Gastroesophageal sphincter (tissue), 4 donors: ENCODE data around the gene ANKRD33. TPM values are rescaled to one million over a fixed set of nuclear protein-coding genes. Genes with fewer than 3 reads are reported as not detected.

ENCODE experiments used
- ATAC-seq: fragments of 150-250 bp; one replicate; pipeline ENCODE4 v1.9.1; 2016; ENCODE audit warnings: mild to moderate bottlenecking, moderate library complexity
- H3K27ac ChIP-seq, 4 donors: fragments of 200-600 bp; sonication (generic) in 3 of 4; 1 replicate in 3 of 4; 2 replicates in 1 of 4; pipeline ENCODE4 v1.5.1; 2016 to 2019
- H3K27me3 ChIP-seq: fragments of 200-600 bp; sonication (generic); one replicate; pipeline ENCODE4 v1.5.1; 2019
- H3K36me3 ChIP-seq, 2 donors: fragments of 200-600 bp; sonication (generic); one replicate each; pipeline ENCODE4 v1.5.1; 2019; ENCODE audit warnings: control low read depth in 1 of 2
- H3K4me1 ChIP-seq, 3 donors: fragments of 200-600 bp; sonication (generic); 1 replicate in 2 of 3; 2 replicates in 1 of 3; pipeline ENCODE4 v1.5.1; 2016 to 2019; ENCODE audit warnings: control low read depth in 2 of 3
- H3K4me3 ChIP-seq, 2 donors: fragments of 200-600 bp; sonication (generic); one replicate each; pipeline ENCODE4 v1.5.1; 2019; ENCODE audit warnings: mild to moderate bottlenecking in 1 of 2, moderate library complexity in 1 of 2
- H3K9me3 ChIP-seq, 3 donors: fragments of 200-600 bp; sonication (generic); one replicate each; pipeline ENCODE4 v1.5.1; 2017 to 2019; ENCODE audit warnings: control low read depth in 2 of 3
- CTCF ChIP-seq, 4 experiments: fragments of 200-600 bp in 2 of 4; fragments of 450-650 bp in 2 of 4; sonication (generic) in 1 of 4; IDR thresholded peaks; one replicate each; pipeline ENCODE4 v1.5.1; 2017 to 2019; ENCODE audit warnings: antibody characterized with exemption in 4 of 4, mild to moderate bottlenecking in 2 of 4, moderate library complexity in 2 of 4
- EP300 ChIP-seq: sonication (generic); formaldehyde crosslinking; IDR thresholded peaks from one replicate; pipeline ENCODE4 v1.6.1; 2017; ENCODE audit warnings: antibody characterized with exemption, mild to moderate bottlenecking
- POLR2A ChIP-seq, 2 donors: fragments of 450-650 bp; IDR thresholded peaks; one replicate each; pipeline ENCODE4 v1.6.1; 2017; ENCODE audit warnings: antibody characterized with exemption in 2 of 2, mild to moderate bottlenecking in 2 of 2, moderate library complexity in 1 of 2
- POLR2AphosphoS5 ChIP-seq: sonication (generic); formaldehyde crosslinking; IDR thresholded peaks from one replicate; pipeline ENCODE4 v1.6.1; 2017; ENCODE audit warnings: antibody characterized with exemption
- WGBS, 2 donors: methylation state at CpG; one replicate each; pipeline ENCODE4 v1.1.5; 2018; ENCODE audit warnings: low coverage in 1 of 2; 5-methylcytosine and 5-hydroxymethylcytosine counted together
- total RNA-seq, 4 donors: library from RNA; depleted of rRNA; stranded (reverse); fragments of >200 nt; gene quantifications; one replicate each; pipeline ENCODE4 v1.1.0, GENCODE V29; 2016

Gene ANKRD33
- total RNA-seq, 4 donors from 2014 or later = not detected

- TF ChIP-seq EP300 (no peak), CTCF (IDR thresholded peaks at IDR 0.05) (peak in 1 of 4 experiments; percentile 20)
- Histone ChIP-seq H3K4me3 (no peak overlapping the region), H3K9me3 (no peaks in the 10 kb centered on the region), H3K27me3 (peaks cover 42% of the 10 kb centered on the region), H3K4me1 (peaks cover 0 to 24% (median 6%) of the 10 kb centered on the region in 3 donors), H3K27ac (no peak overlapping the region), H3K36me3 (no peaks in the 10 kb centered on the region)
- no peak for ATAC-seq
These were observed 3.9 kb downstream of the ANKRD33 start for GRCh38 chr12:51891843-51892242.

- no peak for ATAC-seq
- 76 to 84% methylated on average over 5 to 6 of the region's 6 CpGs for WGBS, 2 donors
- TF ChIP-seq CTCF (IDR thresholded peaks at IDR 0.05) = no peak
- TF ChIP-seq POLR2A (IDR thresholded peaks at IDR 0.05) = no peak
- no peak for TF ChIP-seq POLR2AphosphoS5
- Histone ChIP-seq H3K9me3 (no peaks in the 10 kb centered on the region), H3K27me3 (peaks cover 25% of the 10 kb centered on the region), H3K36me3 (no peaks in the 10 kb centered on the region), H3K27ac (no peak overlapping the region), H3K4me1 (peaks cover 0 to 31% (median 9%) of the 10 kb centered on the region in 3 donors), H3K4me3 (no peak overlapping the region)
These were observed 5.9 kb downstream of the ANKRD33 start for GRCh38 chr12:51893786-51894185.

GRCh38 chr12:51895378-51896135 lies 7.7 kb downstream of the ANKRD33 start:
- ATAC-seq = no peak
- peak overlapping the region in 1 of 4 donors; percentile 35 for H3K27ac ChIP-seq
- no peak for TF ChIP-seq POLR2A (IDR thresholded peaks at IDR 0.05)
- TF ChIP-seq POLR2AphosphoS5 = no peak
- no peak for TF ChIP-seq CTCF (IDR thresholded peaks at IDR 0.05)
- no peak for TF ChIP-seq EP300
- peaks cover 0 to 31% (median 9%) of the 10 kb centered on the region in 3 donors for H3K4me1 ChIP-seq
- no peaks in the 10 kb centered on the region for H3K9me3 ChIP-seq
- peaks cover 7% of the 10 kb centered on the region for H3K27me3 ChIP-seq
- H3K4me3 ChIP-seq = no peak overlapping the region
- H3K36me3 ChIP-seq = no peaks in the 10 kb centered on the region
- WGBS, 2 donors = 73 to 100% methylated on average over 1 to 3 of the region's 8 CpGs

GRCh38 chr12:51896236-51896635 lies 8.3 kb downstream of the ANKRD33 start:
- H3K27me3 ChIP-seq = peaks cover under 1% of the 10 kb centered on the region
- no peak overlapping the region for H3K4me3 ChIP-seq
- no peak for ATAC-seq
- no peaks in the 10 kb centered on the region for H3K9me3 ChIP-seq
- no peaks in the 10 kb centered on the region for H3K36me3 ChIP-seq
- H3K4me1 ChIP-seq = peaks cover 0 to 31% (median 9%) of the 10 kb centered on the region in 3 donors
- H3K27ac ChIP-seq = peak overlapping the region in 3 of 4 donors; percentile 16 to 71 (median 35)
- WGBS, 2 donors = 68% methylated on average over 3 of the region's 3 CpGs; no CpG with 5 or more reads in 1 of the 2 donors
- TF ChIP-seq EP300 = no peak
- no peak for TF ChIP-seq CTCF (IDR thresholded peaks at IDR 0.05)
- TF ChIP-seq POLR2A (IDR thresholded peaks at IDR 0.05) = no peak
- no peak for TF ChIP-seq POLR2AphosphoS5

- H3K27me3 ChIP-seq = no peaks in the 10 kb centered on the region
- TF ChIP-seq EP300 = no peak
- TF ChIP-seq POLR2A (IDR thresholded peaks at IDR 0.05) = no peak
- TF ChIP-seq CTCF (IDR thresholded peaks at IDR 0.05) = no peak
- TF ChIP-seq POLR2AphosphoS5 = no peak
- peak overlapping the region in 3 of 4 donors; percentile 16 to 71 (median 35) for H3K27ac ChIP-seq
- H3K4me1 ChIP-seq = peaks cover 0 to 31% (median 9%) of the 10 kb centered on the region in 3 donors
- H3K4me3 ChIP-seq = no peak overlapping the region
- ATAC-seq = peak; percentile 59
- H3K9me3 ChIP-seq = no peaks in the 10 kb centered on the region
- WGBS, 2 donors = 40 to 64% methylated on average over 1 to 3 of the region's 8 CpGs
- H3K36me3 ChIP-seq = no peaks in the 10 kb centered on the region
These were observed 9.3 kb downstream of the ANKRD33 start for GRCh38 chr12:51897181-51897580.
